ENCODE measurements around the gene C11orf71.

The C11orf71 gene, protein sequence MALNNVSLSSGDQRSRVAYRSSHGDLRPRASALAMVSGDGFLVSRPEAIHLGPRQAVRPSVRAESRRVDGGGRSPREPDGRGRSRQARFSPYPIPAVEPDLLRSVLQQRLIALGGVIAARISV

DNA sequence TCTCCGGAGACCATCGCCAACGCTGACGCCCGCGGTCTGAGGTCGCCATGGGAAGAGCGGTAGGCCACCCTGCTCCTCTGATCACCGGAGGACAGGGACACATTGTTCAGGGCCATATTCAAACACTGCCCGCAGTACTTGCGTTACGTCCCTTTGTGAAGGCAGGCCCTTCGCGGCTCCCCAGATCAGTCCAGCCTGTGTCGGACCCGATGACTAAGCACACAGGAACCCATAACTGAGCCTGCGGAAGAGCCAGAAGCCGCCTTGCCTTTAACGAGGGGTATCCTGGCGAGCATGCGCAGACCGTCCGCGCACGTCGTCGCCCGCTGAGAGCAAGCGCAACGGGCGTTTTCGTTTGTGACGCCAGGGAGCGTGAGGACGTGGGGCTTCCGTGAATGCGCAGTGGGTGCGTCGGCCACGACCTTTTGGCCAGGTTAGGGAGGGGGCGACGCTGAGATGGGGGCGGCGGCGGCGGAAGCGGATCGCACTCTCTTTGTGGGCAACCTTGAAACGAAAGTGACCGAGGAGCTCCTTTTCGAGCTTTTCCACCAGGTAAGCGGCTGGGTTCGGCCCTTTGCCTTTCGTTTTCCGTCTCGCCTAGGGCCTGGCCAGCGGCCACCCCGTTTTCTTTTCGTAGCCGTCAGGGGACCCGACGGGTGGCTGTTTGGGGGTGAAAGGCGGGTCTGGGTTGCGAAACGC, at the start of gene C11orf71, which contains the start of gene RBM7:
TSS of gene C11orf71 (minus strand) at position 296 of the 699 bp plus-strand sequence. CDS start at position 116, 180 bp downstream.
TSS of gene RBM7 (plus strand) at position 451 of the 699 bp plus-strand sequence. CDS start at position 457, 6 bp downstream.
- peak; percentile 86 for DNase-seq

DNA sequence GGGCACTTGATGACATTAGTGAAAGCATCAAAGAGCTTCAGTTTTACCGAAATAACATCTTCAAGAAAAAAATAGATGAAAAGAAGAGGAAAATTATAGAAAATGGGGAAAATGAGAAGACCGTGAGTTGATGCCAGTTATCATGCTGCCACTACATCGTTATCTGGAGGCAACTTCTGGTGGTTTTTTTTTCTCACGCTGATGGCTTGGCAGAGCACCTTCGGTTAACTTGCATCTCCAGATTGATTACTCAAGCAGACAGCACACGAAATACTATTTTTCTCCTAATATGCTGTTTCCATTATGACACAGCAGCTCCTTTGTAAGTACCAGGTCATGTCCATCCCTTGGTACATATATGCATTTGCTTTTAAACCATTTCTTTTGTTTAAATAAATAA, 49.5 kb upstream of the C11orf71 start:
- no peak for DNase-seq

DNA sequence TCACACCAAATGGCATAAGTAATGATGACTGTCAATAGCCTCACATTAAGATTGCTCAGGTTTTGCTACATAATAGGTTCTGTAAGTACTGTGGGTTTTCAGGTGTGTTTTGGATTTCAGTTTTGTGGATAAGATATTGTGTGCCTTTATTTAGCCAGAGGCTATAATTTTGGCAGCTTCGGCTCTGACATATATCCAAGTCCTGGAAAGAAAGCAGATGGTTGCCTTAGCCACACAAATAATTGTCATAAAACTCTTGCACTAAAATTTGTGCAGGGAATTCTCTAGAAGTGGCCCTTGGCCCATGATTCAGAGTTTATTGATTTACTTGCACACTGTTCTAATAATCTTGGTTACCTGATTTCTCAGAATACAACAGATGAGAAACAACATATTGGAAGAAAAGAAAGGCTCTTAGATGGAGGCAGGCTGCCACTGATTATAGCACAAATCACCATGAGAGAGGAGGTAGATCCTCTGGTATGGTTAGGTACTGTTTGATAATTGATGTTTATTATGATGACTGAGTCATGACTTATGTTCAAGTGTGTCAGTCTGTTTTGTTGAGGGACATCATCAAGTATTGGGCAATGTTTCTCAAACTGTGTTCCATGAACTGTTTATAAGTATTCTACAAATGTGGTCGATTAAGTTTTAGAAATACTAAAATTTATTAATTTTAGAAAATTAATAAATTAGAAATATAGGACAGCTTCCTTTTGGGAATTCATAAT, 48.6 kb upstream of the C11orf71 start:
- DNase-seq: no peak

DNA sequence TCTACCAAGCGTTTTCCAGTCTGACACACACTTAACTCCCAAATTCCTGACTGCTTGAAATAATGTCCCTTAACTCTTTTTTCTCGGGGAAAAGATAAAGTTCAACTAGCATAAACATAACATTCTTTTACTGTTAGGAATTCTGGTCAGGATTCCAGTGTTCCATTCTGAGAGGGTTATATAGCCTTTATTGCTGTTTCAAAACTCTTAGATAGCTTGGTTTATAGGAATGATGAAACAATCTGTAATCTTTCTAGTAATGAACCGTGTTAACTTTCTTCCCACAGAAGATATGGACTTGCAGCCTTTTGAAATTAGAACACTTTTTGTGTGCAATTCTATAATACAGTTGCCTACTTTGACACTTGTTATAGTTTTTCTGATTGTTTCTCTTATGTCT, 47.6 kb upstream of the C11orf71 start:
- DNase-seq: no peak

DNA sequence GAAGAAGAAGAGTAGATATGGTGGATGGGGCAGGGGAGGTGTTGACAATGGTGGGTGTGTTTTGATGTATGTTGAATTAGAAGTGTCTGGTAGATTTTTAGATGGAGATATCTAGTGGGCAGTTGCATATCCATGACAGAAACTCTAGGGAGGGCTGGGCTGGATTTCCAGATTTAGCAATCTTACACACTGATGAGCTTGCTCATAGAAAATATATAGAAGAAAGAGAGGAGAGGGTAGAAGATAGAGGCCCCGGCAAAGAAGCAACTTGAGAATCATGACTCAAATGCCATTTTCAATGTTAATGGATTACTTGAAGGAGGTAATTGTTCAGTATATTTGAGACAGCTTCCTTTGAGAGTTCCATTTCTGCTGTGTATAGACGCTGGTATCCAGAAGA, 47.1 kb upstream of the C11orf71 start:
- no peak for DNase-seq

DNA sequence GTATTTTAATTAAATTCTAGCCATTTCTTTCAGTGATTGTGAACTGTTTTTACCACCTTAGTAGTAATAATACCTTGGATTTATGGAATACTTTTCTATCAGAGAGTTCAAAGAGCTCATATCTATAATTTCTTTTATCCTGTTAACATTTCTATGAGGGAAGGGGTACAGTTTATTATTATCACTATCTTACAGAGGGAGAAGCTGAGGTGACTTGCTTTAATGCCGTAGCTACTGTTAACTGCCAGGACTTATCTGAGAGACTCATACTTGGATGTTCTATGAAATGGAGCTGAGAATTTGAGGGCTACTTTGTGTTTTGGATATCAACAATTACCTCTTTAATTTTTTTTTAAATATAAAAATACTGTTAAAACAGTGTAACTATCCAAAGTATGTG, 42.2 kb upstream of the C11orf71 start:
- DNase-seq: no peak

DNA sequence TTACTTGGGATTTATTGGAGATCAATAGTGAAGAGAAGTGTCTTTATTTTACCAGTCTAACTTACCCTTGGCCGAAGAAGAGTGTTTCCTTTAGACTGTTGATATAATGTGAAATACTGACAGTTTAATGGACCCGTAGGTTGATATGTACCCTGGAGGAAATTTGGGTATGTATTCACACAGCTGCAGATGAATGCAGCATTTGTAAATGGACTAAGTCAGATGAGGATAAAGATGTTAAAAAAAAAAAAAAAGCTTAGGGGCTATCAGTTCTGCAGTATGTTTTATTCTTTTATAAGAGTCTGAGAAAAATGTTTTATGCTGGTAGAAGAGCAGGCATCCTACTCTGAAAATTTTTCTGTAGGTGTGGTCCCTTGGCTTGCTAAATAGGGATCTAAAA, 41.6 kb upstream of the C11orf71 start:
- DNase-seq: no peak

DNA sequence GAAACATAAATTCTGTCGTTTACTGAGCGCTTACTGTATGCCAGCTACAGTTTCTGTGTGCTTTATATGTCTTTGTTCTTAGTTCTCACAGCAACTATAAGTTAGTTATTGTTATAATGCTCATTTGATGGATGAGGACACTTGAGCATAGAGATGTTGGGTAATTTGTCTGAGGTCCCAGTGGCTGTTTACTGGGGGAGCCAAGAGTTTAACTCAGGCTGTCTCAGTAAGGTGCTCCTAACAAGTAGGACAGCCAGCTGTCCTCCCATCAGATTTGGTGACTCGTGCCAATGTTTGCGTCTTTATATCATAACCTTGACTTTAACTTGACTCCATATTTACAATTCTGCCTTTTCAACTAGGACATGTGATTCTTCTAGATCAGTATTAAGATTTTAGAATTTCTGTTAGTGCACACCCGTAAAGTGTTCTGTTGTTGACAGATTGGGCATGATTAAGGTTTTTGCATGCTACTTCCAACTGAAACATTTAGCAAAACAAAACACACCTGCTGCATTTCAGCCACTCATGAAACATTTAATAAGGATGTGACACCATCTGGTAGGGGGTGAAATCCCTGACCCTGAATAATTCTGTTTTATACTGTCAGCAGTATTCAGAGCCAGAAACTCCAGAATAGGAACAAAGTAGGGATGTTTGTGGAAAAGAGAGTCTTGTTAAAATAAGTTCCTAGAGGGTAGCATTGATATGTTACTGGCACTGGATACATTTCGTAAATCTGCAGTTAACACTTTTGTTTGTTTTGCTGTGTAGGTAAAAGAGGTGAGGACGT, 40.9 kb upstream of the C11orf71 start:
- DNase-seq: peak; percentile 85

DNA sequence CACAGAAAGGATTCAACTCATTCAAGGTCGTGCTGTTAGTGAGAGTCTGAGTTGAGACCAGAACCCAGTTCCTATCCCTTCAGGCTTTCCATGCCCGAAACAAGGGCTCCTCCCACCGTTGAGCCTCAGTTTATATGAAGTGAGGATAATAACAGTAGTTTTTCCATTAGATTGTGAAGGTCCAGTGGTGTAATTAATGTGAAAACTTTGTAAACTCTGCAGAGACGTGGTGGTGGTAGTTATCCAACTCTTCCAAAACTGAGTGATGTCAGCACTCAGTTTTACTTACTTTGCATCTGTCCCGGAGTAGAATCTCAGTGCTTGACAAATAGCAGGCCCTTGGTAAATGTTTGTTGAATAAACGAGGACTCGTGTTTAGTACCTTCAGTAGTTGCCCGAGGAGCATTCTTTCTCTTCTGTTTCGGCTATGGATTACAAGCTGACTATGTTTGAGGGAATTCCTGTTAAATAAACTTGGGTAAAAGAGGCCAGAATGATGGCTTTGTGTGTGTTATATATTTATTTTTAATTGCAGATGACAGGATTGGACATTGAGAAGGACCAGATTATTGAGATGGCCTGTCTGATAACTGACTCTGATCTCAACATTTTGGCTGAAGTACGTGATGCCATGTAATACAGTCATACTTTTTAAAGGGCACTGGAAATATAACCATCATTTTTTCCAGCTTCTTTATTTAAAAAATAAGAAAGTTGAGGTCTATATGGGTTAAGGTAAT, 40.0 kb upstream of the C11orf71 start:
- DNase-seq: no peak

DNA sequence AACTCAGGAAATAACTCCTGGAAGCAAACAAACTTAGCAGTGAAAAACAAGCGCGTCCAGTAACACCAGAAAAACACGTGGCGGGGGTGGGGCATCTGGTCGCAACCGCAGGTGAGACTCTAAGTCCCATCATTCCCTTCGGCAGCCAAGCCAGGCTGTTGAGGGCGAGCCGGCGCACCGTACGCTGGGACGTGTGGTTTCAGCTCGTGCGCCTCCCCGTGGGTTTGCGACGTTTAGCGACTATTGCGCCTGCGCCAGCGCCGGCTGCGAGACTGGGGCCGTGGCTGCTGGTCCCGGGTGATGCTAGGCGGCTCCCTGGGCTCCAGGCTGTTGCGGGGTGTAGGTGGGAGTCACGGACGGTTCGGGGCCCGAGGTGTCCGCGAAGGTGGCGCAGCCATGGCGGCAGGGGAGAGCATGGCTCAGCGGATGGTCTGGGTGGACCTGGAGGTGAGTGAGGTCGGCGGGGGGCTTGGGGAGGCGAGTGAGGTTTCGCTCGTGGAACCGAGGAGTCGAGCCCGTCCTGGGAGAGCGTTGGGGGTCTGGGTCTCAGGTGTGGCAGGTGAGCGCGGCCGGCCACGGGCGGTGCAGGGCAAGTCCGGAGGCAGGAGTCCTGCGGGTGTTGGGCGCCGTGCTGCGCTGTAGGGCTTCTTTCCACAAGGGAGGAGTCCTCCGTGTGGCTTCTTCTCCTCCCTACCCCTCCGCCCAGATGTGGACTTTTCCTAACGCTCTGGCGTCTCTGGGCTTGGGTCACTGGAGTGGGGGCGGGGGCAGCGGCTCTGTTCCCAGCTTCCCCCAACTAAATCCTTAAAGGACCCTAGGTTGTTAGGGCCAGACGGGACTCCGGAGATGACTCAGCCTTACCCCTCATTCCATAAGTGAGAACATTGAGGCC, 39.2 kb upstream of the C11orf71 start, which contains the start of gene REXO2:
TSS of gene REXO2 (plus strand) at position 239 of the 892 bp plus-strand sequence. CDS start at position 301, 62 bp downstream.
- peak; percentile 87 for DNase-seq

DNA sequence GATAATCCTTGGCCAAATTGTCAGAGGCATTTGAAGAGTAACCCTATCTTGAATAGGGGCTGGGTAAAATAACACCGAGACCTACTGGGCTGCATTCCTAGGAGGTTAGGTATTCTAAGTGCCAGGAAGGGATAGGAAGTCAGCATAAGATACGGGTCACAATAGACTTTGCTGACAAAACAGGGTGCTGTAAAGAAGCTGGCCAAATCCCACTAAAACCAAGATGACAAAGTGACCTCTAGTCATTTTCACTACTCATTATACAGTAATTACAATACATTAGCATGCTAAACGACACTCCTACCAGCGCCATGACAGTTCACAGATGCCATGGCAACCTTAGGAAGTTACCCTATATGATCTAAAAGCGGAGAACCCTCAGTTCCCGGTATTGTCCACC, 38.0 kb upstream of the C11orf71 start:
- no peak for DNase-seq

DNA sequence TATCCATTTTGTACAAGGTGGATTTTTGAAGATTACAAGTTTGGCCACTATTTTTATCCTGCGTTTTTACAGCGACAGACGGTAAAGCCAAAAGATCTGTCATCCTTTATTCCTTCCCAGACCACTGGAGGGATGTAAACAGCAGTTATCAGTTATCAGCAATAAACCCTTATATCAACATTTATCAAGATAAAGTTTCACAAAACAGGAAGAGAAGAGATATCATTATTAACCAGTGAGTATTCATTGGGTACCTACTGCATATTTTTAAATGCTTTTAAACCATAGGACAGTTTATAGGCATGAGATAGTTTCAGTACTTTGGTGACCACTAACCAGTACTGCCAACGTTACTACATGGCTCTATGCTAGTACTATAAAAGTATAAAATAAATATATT, 33.1 kb upstream of the C11orf71 start:
- no peak for DNase-seq

DNA sequence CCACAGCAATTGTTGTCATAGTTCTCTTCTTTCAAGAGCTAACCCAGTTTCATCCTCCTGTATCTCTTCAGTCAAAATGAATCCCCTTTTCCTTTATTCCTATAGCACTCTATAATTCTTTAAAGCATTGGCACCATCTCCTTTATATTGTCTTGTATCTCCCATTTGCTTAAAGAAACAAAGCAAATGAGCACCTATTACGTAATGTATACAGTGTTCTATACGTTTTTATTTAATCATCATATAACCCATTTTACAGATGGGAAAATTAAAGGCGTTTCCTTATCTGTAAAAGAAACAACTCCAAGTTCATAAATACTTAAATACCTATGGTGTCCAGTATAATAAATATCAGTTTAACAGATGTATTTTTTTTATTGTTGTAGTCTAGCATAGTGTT, 32.6 kb upstream of the C11orf71 start:
- no peak for DNase-seq

DNA sequence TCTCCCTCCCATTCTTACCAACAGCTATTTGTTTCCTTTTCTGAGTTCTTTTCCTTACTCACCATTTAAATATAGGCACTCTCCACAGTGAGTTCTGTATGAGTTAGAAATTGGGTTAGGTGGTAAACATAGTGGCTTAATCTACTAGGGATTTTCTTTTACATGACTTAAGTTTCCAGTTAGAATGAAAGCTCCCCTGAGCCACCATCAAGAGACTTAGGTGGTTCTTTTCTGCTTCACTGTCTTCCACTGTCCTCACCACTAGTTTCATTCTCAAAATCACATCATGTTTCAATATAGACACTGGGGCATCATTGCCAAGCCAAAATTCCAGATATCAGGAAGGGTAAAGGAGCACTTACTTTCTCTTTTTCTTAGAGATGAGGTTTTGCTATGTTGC, 30.0 kb upstream of the C11orf71 start:
- DNase-seq: no peak

DNA sequence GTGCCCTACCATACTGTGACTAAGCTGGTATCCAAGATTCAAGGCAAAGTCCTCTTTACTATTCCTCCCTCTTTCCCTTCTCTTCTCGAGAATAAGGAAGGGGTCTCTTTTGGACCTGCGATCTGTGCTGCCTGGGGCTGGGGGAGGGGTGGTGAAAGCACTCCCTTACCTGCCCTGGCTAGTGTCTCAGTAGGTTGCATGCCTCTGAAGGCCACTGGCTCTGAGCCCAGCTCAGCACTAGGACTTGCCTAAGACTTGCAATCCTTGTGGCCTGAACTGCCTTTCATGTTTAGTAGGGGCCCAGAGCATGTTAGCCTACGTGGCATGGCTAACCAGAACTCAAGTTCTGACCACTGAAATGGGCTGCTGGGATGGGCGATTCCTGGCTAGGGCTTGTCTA, 26.0 kb upstream of the C11orf71 start:
- no peak for DNase-seq

DNA sequence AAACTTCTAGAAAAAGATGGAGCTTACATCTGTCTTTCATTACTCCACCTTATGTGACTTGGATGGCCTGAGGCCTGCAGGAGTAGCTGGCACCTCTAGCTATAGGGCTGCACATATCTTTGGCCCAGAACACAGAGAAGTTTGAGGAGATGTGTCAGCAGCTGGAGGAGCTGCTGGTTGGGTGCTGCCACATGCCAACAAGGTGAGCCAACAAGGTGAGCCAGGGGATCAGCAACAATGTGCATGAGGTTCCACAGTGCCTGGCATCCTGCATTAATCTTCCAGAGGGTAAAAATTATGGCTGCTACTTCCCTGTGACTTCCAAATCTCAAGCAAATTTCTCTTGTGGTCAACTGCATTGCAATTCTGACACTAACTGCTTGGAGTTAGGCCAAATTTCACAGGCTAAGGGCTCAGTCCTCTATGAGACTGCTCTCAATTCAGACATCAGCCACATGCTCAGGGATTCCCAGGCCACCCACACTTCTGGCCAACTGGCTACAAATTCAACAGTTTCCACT, 16.2 kb upstream of the C11orf71 start:
- DNase-seq: no peak

DNA sequence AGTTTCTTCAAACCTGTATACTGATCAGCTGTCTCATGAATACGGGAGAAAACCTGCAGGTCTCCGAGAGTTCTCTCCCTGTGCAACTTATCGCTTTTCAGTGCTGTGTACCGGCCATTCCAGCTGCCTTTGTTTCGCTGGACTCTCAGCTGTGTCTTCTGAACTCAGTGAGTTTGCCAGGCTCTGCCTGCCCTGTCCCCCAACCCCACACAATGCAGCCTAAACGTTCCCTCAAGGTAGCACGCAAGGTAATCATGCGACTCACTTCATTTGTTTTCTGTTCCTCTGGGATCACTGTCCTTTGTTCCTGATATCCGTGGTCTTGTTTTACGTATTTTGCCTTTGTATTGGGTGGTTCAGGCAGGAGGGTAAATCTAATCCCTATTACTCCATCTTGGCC, 13.6 kb upstream of the C11orf71 start:
- no peak for DNase-seq

DNA sequence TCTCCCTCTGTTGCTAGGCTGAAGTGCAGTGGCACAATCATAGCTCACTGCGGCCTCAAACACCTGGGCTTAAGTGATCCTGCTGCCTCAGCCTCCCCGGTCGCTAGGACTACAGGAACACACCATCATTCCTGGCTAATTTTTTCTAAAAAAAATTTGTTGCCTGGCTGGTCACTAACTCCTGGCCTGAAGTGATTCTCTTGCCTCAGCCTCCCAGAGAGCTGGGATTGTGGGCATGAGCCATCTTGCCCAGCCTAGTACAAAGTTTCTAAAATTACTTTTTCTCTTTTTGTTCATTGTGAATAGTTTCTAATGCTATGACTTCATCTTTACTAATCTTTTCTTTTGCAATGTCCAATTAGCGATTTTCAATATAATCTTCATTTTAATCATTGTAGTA, 12.6 kb upstream of the C11orf71 start:
- no peak for DNase-seq

DNA sequence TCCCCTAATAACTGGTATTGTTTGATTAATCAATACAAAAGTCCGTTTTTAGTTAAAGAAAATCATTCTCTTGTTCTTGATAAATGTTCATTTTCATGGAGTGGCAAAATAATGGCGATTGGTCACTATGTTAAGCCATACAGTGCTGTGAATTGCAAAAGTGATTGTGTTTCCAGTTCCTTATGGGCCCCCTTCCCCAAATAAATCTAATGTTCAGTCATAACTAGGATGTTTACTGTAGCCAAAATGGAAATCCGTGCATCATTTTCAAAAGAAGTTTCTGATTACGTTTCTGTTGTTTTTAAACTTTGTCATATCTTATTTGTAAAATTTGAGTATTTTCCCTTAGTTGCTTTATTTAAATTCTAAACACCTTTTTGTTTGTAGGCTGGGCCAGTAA, 1.0 kb upstream of the C11orf71 start:
- DNase-seq: no peak

DNA sequence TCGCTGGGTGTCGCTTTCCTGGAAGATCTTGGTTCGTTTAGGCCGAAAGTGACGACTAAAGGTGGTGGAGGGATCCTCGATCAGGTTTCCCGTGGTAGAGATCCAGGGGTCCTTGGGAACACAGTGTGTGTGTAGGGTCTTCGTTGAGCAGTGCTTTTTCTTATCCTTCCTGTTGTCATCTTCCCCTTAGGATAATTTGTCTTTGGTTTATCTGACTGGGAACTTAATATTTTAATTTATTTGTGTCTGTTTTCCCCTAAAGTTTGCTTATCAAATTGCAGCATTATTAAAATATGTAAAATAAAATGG, 558 bp upstream of the C11orf71 start:
- DNase-seq: no peak

DNA sequence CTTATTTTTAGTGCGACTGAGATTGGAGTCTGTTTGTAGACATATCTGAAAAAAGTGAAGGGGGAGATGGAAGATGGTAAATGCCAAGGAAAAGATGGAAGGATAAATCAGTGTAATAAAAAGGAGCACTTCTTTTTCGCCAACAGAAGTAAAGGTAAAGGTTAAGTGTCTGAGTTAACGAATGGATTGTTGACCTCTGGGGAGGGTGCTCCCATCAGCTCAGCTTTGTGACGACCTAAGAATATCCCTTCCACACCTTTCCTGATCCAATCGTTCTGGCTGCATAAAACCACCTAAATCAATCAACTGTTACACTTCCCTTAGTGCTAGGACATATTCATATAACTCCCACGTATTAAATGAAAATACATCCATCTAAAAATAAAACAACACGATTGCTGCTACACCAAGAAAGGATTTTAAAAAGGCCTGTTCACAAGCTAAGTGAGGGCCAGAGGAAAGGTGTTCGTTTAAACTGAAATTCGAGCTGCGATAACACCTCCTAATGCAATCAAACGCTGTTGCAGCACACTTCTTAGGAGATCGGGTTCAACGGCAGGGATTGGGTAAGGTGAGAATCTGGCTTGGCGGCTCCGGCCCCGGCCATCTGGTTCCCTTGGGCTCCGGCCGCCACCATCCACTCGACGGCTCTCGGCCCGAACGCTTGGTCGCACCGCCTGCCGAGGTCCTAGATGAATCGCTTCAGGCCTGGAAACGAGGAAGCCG, 658 bp downstream of the C11orf71 start:
- no peak for DNase-seq
